ENCODE results near the gene OSGEP. TPM values are rescaled to one million over a fixed set of nuclear protein-coding genes. Genes with fewer than 3 reads are reported as not detected.

Gene OSGEP
- total and polyA plus RNA-seq, 2 of the 13 experiments (the other 11 are each of a cell fraction or from before 2014, with no cell fraction given) = 39.7 to 41.1 TPM

DNA sequence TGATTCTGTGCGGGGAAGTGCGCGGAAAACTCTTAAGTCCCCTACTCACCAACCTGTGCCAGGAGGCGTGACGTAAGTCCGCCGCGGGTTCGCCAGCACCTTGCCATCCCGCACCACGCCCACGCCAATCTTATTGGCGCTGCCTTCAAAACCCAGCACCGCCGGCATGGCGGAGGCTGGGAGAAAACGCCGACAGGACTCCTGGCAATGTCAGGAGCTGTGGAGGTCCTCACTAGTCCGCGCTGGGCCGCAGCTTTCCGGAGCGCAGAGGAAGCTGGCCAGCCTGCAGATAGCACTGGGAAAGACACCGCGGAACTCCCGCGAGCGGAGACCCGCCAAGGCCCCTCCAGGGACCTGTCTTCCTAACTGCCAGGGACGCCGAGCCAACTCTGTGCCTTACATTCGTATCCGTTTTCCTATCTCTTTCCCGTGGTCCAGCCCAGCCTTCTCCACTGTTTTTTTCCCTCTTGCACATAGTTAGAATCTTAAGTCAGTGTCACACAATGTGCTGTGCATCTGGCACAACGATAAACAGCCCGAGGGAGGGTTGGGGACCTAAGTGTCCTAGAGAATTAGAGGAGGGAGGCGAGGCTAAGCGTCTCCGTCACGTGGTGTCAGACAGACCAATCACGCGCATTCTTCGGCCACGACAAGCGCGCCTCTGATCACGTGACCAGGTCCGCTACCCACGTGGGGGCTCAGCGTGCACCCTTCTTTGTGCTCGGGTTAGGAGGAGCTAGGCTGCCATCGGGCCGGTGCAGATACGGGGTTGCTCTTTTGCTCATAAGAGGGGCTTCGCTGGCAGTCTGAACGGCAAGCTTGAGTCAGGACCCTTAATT, at the start of gene OSGEP, which contains the start of gene APEX1 (continued):
- no peak for TF ChIP-seq HNF1A (IDR thresholded peaks at IDR 0.05; ENCODE audit: low read depth)
- peak; percentile 43; the same call in 1 of the 2 replicates for TF ChIP-seq HNF1A (CRISPR knock-in tag; IDR thresholded peaks at IDR 0.05; ENCODE audit: borderline replicate concordance)
- TF ChIP-seq ZBTB37 (CRISPR knock-in tag; IDR thresholded peaks at IDR 0.05) = peak; percentile 97
- no peak for TF ChIP-seq EZH2 (conservative IDR thresholded peaks at IDR 0.05; ENCODE audit: low read depth, low read length)
- TF ChIP-seq AGO1 (IDR thresholded peaks at IDR 0.05; ENCODE audit: low read depth, low read length, poor library complexity, severe bottlenecking) = peak; percentile 82
- TF ChIP-seq NR2F2 (IDR thresholded peaks at IDR 0.05; ENCODE audit: borderline replicate concordance, low read depth) = peak; percentile 16; the same call in 1 of the 2 replicates
- peak; percentile 63; the same call in 1 of the 2 replicates for TF ChIP-seq NFIC (IDR thresholded peaks at IDR 0.05; ENCODE audit: low read length)
- peak; percentile 67; the same call in 1 of the 2 replicates for TF ChIP-seq HIVEP1 (CRISPR knock-in tag; IDR thresholded peaks at IDR 0.05)
- peak; percentile 98 for TF ChIP-seq YEATS4 (CRISPR knock-in tag; IDR thresholded peaks at IDR 0.05; ENCODE audit: borderline replicate concordance)
- TF ChIP-seq MYPOP (CRISPR knock-in tag; IDR thresholded peaks at IDR 0.05) = peak; percentile 27; the same call in 1 of the 2 replicates
- peak; percentile 79; the same call in 1 of the 2 replicates for TF ChIP-seq ZNF510 (CRISPR knock-in tag; IDR thresholded peaks at IDR 0.05; ENCODE audit: low read depth)
- no peak for TF ChIP-seq MZF1 (CRISPR knock-in tag; IDR thresholded peaks at IDR 0.05; ENCODE audit: borderline replicate concordance)
- no peak for TF ChIP-seq HHEX (CRISPR knock-in tag; IDR thresholded peaks at IDR 0.05)
- TF ChIP-seq ZNF768 (CRISPR knock-in tag; IDR thresholded peaks at IDR 0.05) = peak; percentile 70
- TF ChIP-seq, protein P1, sequence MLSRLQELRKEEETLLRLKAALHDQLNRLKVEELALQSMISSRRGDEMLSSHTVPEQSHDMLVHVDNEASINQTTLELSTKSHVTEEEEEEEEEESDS (CRISPR knock-in tag; IDR thresholded peaks at IDR 0.05; ENCODE audit: borderline replicate concordance) = peak; percentile 82; the same call in 1 of the 2 replicates
- TF ChIP-seq TBX2 (CRISPR knock-in tag; IDR thresholded peaks at IDR 0.05; ENCODE audit: borderline replicate concordance) = peak; percentile 83
- peak; percentile 19; the same call in 1 of the 2 replicates for TF ChIP-seq CAMTA2 (CRISPR knock-in tag; IDR thresholded peaks at IDR 0.05; ENCODE audit: borderline replicate concordance)
- TF ChIP-seq ZFP36L1 (CRISPR knock-in tag; IDR thresholded peaks at IDR 0.05) = no peak
- no peak for TF ChIP-seq ZSCAN30 (CRISPR knock-in tag; IDR thresholded peaks at IDR 0.05)
- no peak; the same call in 1 of the 2 replicates for TF ChIP-seq CHCHD3 (CRISPR knock-in tag; IDR thresholded peaks at IDR 0.05)
- TF ChIP-seq, protein P2, sequence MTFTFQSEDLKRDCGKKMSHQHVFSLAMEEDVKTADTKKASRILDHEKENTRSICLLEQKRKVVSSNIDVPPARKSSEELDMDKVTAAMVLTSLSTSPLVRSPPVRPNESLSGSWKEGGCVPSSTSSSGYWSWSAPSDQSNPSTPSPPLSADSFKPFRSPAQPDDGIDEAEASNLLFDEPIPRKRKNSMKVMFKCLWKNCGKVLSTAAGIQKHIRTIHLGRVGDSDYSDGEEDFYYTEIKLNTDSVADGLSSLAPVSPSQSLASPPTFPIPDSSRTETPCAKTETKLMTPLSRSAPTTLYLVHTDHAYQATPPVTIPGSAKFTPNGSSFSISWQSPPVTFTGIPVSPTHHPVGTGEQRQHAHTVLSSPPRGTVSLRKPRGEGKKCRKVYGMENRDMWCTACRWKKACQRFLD (CRISPR knock-in tag; IDR thresholded peaks at IDR 0.05; ENCODE audit: borderline replicate concordance) = peak; percentile 13; the same call in 1 of the 2 replicates
